Gastrocnemius medialis (tissue), 4 donors: Measurements from ENCODE around the gene MARCHF10.

Experiments
- POLR2A ChIP-seq, 2 donors: fragments of 450-650 bp; IDR thresholded peaks; one replicate each; pipeline ENCODE4 v1.6.1; 2017; ENCODE audit warnings: antibody characterized with exemption in 2 of 2, mild to moderate bottlenecking in 2 of 2, moderate library complexity in 2 of 2
- TF ChIP-seq, protein P1 (sequence below), 5 experiments: fragments of 450-650 bp in 3 of 5; fragments of 200-600 bp in 2 of 5; sonication (generic) in 2 of 5; IDR thresholded peaks in 4 of 5; conservative IDR thresholded peaks in 1 of 5; 1 replicate in 4 of 5; 2 replicates in 1 of 5; pipeline ENCODE4 v1.5.1; 2016 to 2019; ENCODE audit warnings: antibody characterized with exemption in 5 of 5, mild to moderate bottlenecking in 3 of 5, moderate library complexity in 3 of 5

DNA sequence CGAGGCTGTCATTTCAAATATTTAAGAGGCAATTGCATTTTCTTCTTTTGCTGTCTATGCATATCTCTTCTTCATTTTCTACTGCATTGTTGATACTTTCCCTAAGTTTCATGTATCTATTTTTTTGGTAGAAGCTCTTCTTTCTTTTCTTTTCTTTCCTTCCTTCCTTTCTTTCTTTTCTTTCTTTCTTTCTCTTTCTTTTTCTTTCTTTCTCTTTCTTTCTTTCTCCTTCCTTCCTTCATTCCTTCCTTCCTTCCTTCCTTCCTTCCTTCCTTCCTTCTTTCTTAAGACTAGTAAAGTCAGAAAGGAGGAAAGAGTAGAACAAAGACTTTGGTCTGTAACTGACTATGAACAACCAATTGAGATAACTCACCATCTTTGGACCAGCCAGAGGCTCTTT, 146.8 kb downstream of the MARCHF10 start:
- TF ChIP-seq, protein P1, sequence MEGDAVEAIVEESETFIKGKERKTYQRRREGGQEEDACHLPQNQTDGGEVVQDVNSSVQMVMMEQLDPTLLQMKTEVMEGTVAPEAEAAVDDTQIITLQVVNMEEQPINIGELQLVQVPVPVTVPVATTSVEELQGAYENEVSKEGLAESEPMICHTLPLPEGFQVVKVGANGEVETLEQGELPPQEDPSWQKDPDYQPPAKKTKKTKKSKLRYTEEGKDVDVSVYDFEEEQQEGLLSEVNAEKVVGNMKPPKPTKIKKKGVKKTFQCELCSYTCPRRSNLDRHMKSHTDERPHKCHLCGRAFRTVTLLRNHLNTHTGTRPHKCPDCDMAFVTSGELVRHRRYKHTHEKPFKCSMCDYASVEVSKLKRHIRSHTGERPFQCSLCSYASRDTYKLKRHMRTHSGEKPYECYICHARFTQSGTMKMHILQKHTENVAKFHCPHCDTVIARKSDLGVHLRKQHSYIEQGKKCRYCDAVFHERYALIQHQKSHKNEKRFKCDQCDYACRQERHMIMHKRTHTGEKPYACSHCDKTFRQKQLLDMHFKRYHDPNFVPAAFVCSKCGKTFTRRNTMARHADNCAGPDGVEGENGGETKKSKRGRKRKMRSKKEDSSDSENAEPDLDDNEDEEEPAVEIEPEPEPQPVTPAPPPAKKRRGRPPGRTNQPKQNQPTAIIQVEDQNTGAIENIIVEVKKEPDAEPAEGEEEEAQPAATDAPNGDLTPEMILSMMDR (IDR thresholded peaks at IDR 0.05 in 4 of 5, conservative IDR thresholded peaks at IDR 0.05 in 1 of 5) = no peak
- TF ChIP-seq POLR2A (IDR thresholded peaks at IDR 0.05) = no peak
